PC-9 (cell line): ENCODE results near the gene JADE3.

Source experiments
- EZH2 ChIP-seq: fragments of 200-600 bp; sonication (generic); IDR thresholded peaks from 2 replicates; pipeline ENCODE4 v1.8.0; 2017; ENCODE audit warnings: antibody characterized with exemption, low read depth
- TF ChIP-seq, protein P1 (sequence below): fragments of 200-600 bp; sonication (generic); conservative IDR thresholded peaks from 2 replicates; pipeline ENCODE4 v1.6.1; 2017; ENCODE audit warnings: mixed run types, antibody characterized with exemption, mild to moderate bottlenecking, moderate library complexity

GRCh38 chrX:46991664-46992063 lies 79.4 kb downstream of the JADE3 start:
- TF ChIP-seq, protein P1, sequence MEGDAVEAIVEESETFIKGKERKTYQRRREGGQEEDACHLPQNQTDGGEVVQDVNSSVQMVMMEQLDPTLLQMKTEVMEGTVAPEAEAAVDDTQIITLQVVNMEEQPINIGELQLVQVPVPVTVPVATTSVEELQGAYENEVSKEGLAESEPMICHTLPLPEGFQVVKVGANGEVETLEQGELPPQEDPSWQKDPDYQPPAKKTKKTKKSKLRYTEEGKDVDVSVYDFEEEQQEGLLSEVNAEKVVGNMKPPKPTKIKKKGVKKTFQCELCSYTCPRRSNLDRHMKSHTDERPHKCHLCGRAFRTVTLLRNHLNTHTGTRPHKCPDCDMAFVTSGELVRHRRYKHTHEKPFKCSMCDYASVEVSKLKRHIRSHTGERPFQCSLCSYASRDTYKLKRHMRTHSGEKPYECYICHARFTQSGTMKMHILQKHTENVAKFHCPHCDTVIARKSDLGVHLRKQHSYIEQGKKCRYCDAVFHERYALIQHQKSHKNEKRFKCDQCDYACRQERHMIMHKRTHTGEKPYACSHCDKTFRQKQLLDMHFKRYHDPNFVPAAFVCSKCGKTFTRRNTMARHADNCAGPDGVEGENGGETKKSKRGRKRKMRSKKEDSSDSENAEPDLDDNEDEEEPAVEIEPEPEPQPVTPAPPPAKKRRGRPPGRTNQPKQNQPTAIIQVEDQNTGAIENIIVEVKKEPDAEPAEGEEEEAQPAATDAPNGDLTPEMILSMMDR: no peak
- TF ChIP-seq EZH2: no peak
